ENCODE data around the gene RNF150. TPM values are rescaled to one million over a fixed set of nuclear protein-coding genes. Genes with fewer than 3 reads are reported as not detected.

RNF150 gene
- total and polyA plus RNA-seq, 2 of the 8 experiments (the other 6 are each of a cell fraction or from before 2014, with no cell fraction given) = 3.4 to 4.8 TPM

GRCh38 chr4:141074098-141074878 lies 59.0 kb downstream of the RNF150 start (continued):
- no peak for TF ChIP-seq CHD1 (IDR thresholded peaks at IDR 0.05; ENCODE audit: low read depth, low read length)
- no peak for TF ChIP-seq RFX5 (IDR thresholded peaks at IDR 0.05; ENCODE audit: borderline replicate concordance, low read depth, low read length)
- no peak for TF ChIP-seq POLR2A (IDR thresholded peaks at IDR 0.05; ENCODE audit: control extremely low read depth in 1 of 2, low read depth in 2 of 2, low read length in 2 of 2)
- no peak for TF ChIP-seq TAF1 (IDR thresholded peaks at IDR 0.05; ENCODE audit: low read depth, low read length)

All from H1 (cell line).